ENCODE data around the gene TMOD1.

- TF ChIP-seq POLR2A (IDR thresholded peaks at IDR 0.05) (no peak), CTCF (IDR thresholded peaks at IDR 0.05 in 4 of 5, conservative IDR thresholded peaks at IDR 0.05 in 1 of 5) (no peak)
Measured at GRCh38 chr9:97535771-97536170, 34.3 kb downstream of the TMOD1 start.

Measured in gastrocnemius medialis (tissue), 4 donors.